GM23338 (cell line): ENCODE data around the gene TNNC1. TPM values are rescaled to one million over a fixed set of nuclear protein-coding genes. Genes with fewer than 3 reads are reported as not detected.

ENCODE experiments used
- ATAC-seq: fragments of 200-7000 bp; cut with Tn5 transposase; 3 replicates; pipeline ENCODE4 v1.9.1; 2020
- DNase-seq: peaks from one replicate; pipeline ENCODE4 v3.0.0-alpha.2; 2015; ENCODE audit warnings: low spot score
- H2AFZ ChIP-seq: fragments of 200-600 bp; sonication (generic); 2 replicates; pipeline ENCODE4 v1.8.0; 2016; ENCODE audit warnings: antibody characterized with exemption, mild to moderate bottlenecking, moderate library complexity
- H3F3A ChIP-seq: fragments of 200-600 bp; sonication (generic); replicated peaks from 2 replicates; pipeline ENCODE4 v1.8.0; 2017; ENCODE audit warnings: antibody characterized with exemption, mixed run types, low read depth
- H3K27ac ChIP-seq: fragments of 200-600 bp; sonication (generic); 2 replicates; pipeline ENCODE4 v1.6.1; 2016; ENCODE audit warnings: low read depth
- H3K27me3 ChIP-seq: fragments of 200-600 bp; sonication (generic); 2 replicates; pipeline ENCODE4 v1.8.0; 2016; ENCODE audit warnings: mild to moderate bottlenecking, mixed run types, moderate library complexity; ENCODE audit not compliant: insufficient read depth
- H3K36me3 ChIP-seq: fragments of 200-600 bp; sonication (generic); 2 replicates; pipeline ENCODE4 v1.8.0; 2016; ENCODE audit warnings: mild to moderate bottlenecking; ENCODE audit not compliant: insufficient read depth
- H3K4me1 ChIP-seq: fragments of 200-600 bp; sonication (generic); 2 replicates; pipeline ENCODE4 v1.8.0; 2016; ENCODE audit warnings: mild to moderate bottlenecking, moderate library complexity; ENCODE audit not compliant: insufficient read depth
- H3K4me2 ChIP-seq: fragments of 200-600 bp; sonication (generic); 2 replicates; pipeline ENCODE4 v1.7.1; 2017; ENCODE audit warnings: mixed run types
- H3K4me3 ChIP-seq: fragments of 200-600 bp; sonication (generic); 2 replicates; pipeline ENCODE4 v1.6.1; 2016; ENCODE audit warnings: mixed run types
- H3K79me2 ChIP-seq: fragments of 200-600 bp; sonication (generic); replicated peaks from 2 replicates; pipeline ENCODE4 v1.8.0; 2017; ENCODE audit warnings: mild to moderate bottlenecking; ENCODE audit not compliant: insufficient read depth
- H3K9me2 ChIP-seq: fragments of 200-600 bp; sonication (generic); 2 replicates; pipeline ENCODE4 v1.8.0; 2017; ENCODE audit not compliant: insufficient read depth
- H4K20me1 ChIP-seq: fragments of 200-600 bp; sonication (generic); replicated peaks from 2 replicates; pipeline ENCODE4 v1.8.0; 2017; ENCODE audit warnings: mild to moderate bottlenecking; ENCODE audit not compliant: insufficient read depth
- H3K27ac Mint-ChIP-seq: 2 replicates; pipeline ENCODE4 v1.8.0; 2020; ENCODE audit warnings: inconsistent platforms, mild to moderate bottlenecking, moderate library complexity, mixed read lengths
- H3K27me3 Mint-ChIP-seq: 3 replicates; pipeline ENCODE4 v1.8.0; 2022; ENCODE audit warnings: low read depth, mild to moderate bottlenecking, moderate library complexity, mixed read lengths, inconsistent platforms; ENCODE audit not compliant: insufficient read depth, poor library complexity
- H3K36me3 Mint-ChIP-seq: 3 replicates; pipeline ENCODE4 v1.8.0; 2021; ENCODE audit warnings: low read depth, mild to moderate bottlenecking, inconsistent platforms, moderate library complexity, mixed read lengths
- H3K4me1 Mint-ChIP-seq: 3 replicates; pipeline ENCODE4 v1.8.0; 2020; ENCODE audit warnings: mild to moderate bottlenecking, inconsistent platforms, mixed read lengths
- H3K4me3 Mint-ChIP-seq: 3 replicates; pipeline ENCODE4 v1.8.0; 2021; ENCODE audit warnings: moderate library complexity, mild to moderate bottlenecking, inconsistent platforms, mixed read lengths
- H3K9me3 Mint-ChIP-seq: 3 replicates; pipeline ENCODE4 v1.8.0; 2020; ENCODE audit warnings: moderate library complexity, mild to moderate bottlenecking, inconsistent platforms, mixed read lengths
- CREB1 ChIP-seq: fragments of 250-450 bp; sonication (Bioruptor Pico); IDR thresholded peaks from 2 replicates; pipeline ENCODE4 v1.5.0; 2020; ENCODE audit warnings: low read depth, mild to moderate bottlenecking, moderate library complexity
- CTCF ChIP-seq, 2 experiments: fragments of 200-600 bp in 1 of 2; sonication (generic) in 1 of 2; conservative IDR thresholded peaks; 2 replicates each; pipeline versions ENCODE4 v1.5.1 to v1.6.1; 2016 to 2017; ENCODE audit warnings: antibody characterized with exemption in 2 of 2, low read depth in 2 of 2, mild to moderate bottlenecking in 2 of 2, moderate library complexity in 1 of 2
- ETS1 ChIP-seq: IDR thresholded peaks from 2 replicates; pipeline ENCODE4 v1.6.1; 2016; ENCODE audit warnings: antibody characterized with exemption
- EZH2 ChIP-seq: fragments of 200-600 bp; sonication (generic); IDR thresholded peaks from one replicate; pipeline ENCODE4 v1.8.0; 2017; ENCODE audit warnings: antibody characterized with exemption, mild to moderate bottlenecking, low read depth; ENCODE audit not compliant: unreplicated experiment
- EZH2phosphoT487 ChIP-seq: fragments of 200-600 bp; sonication (generic); IDR thresholded peaks from one replicate; pipeline ENCODE4 v1.8.1; 2018; ENCODE audit warnings: antibody characterized with exemption; ENCODE audit not compliant: unreplicated experiment
- JUNB ChIP-seq: IDR thresholded peaks from one replicate; pipeline ENCODE4 v1.6.1; 2016; ENCODE audit warnings: antibody characterized with exemption; ENCODE audit not compliant: unreplicated experiment
- NANOG ChIP-seq: IDR thresholded peaks from 2 replicates; pipeline ENCODE4 v1.6.1; 2016; ENCODE audit warnings: antibody characterized with exemption, borderline replicate concordance
- POLR2AphosphoS5 ChIP-seq: IDR thresholded peaks from 2 replicates; pipeline ENCODE4 v1.6.1; 2016; ENCODE audit warnings: antibody characterized with exemption, low read depth
- REST ChIP-seq: IDR thresholded peaks from one replicate; pipeline ENCODE4 v1.6.1; 2018; ENCODE audit warnings: antibody characterized with exemption; ENCODE audit not compliant: unreplicated experiment
- STAT1 ChIP-seq: IDR thresholded peaks from one replicate; pipeline ENCODE4 v1.6.1; 2016; ENCODE audit warnings: antibody characterized with exemption; ENCODE audit not compliant: unreplicated experiment
- ZNF114 ChIP-seq: fragments of 250-450 bp; sonication (Bioruptor Pico); IDR thresholded peaks from 2 replicates; pipeline ENCODE4 v1.5.0; 2020; ENCODE audit warnings: mild to moderate bottlenecking, moderate library complexity
- ZNF331 ChIP-seq: fragments of 250-450 bp; sonication (Bioruptor Pico); IDR thresholded peaks from 2 replicates; pipeline ENCODE4 v1.5.0; 2020; ENCODE audit warnings: low read depth, mild to moderate bottlenecking, moderate library complexity
- polyA plus RNA-seq: library from polyadenylated mRNA; unstranded; fragments of >200 nt; fragmentation: Nextera tagmentation; extraction: Ambion mirVana; gene quantifications from 2 replicates; pipeline ENCODE4 v1.2.1, GENCODE V29; 2016
- total RNA-seq: library from RNA; depleted of rRNA; stranded (reverse); fragments of >200 nt; shearing (Covaris generic); gene quantifications from 2 replicates; pipeline ENCODE4 v1.2.3, GENCODE V29; 2014
- TF ChIP-seq, protein P1 (sequence below): fragments of 250-450 bp; sonication (Bioruptor Pico); IDR thresholded peaks from 2 replicates; pipeline ENCODE4 v1.5.0; 2020; ENCODE audit warnings: mild to moderate bottlenecking, moderate library complexity

The TNNC1 gene
- total and polyA plus RNA-seq, 2 experiments from 2014 or later = 6.5 to 6.9 TPM

DNA sequence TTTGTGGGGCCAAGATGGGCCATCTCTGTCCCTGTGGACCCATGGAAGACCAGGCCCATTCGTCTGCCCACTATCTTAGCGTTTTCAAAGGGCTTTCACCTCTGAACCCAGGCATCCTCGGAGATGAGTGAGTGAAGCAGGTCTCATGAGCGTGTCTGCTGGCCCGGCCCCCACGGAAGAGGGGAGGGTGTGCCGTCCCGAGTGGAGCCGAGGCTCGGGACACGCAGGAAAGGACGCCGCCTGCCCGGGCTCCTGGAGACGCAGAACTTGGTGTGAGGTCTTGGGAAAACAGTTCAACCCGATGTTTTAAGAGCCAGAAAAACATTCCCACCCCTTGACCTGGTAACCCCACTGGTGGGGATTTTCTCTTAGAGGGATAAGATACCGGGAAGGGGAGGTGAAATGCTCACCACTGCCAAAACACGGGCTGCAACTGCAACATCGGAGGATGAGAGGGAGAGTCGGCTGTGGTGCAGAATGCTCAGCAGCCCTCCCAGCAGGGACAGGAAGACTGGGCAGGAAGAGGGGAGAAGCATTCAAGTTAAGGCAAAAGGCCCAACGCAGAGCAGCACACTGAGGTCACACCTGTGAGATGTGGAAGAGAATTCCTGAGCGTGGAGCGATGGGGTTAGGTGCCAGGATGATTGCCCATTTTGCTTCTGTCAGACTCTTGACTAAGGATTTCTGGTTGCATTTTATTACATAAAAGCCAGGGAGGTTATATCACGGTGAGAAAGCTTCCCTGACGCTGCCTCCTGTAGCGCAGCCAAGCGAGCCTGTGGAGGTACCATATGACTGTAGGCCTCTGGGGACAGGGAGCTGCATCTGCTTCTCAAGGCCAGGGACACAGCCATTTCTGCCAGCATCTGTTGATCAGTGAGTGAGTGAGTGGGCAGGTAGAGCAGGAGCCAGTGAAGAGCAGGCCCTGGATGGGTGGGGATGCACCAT, 27.2 kb upstream of the TNNC1 start:
- no peaks in the 10 kb centered on the region; the same call in 2 of the 3 replicates for H3K4me1 Mint-ChIP-seq
- DNase-seq = no peak
- H3K9me3 Mint-ChIP-seq = no peaks in the 10 kb centered on the region; the same call in 2 of the 3 replicates
- H2AFZ ChIP-seq = no peak overlapping the region
- H3K4me3 Mint-ChIP-seq = no peak overlapping the region
- no peaks in the 10 kb centered on the region for H3K9me2 ChIP-seq
- no peak overlapping the region for H3K4me2 ChIP-seq
- peaks cover 8% of the 10 kb centered on the region for H4K20me1 ChIP-seq
- no peak for ATAC-seq
- H3K79me2 ChIP-seq = no peaks in the 10 kb centered on the region; the same call in 1 of the 2 replicates
- H3K27me3 Mint-ChIP-seq = peaks cover 6% of the 10 kb centered on the region
- no peak overlapping the region for H3K4me3 ChIP-seq
- TF ChIP-seq POLR2AphosphoS5 = no peak
- TF ChIP-seq NANOG = no peak
- no peak for TF ChIP-seq EZH2phosphoT487
- TF ChIP-seq, protein P1, sequence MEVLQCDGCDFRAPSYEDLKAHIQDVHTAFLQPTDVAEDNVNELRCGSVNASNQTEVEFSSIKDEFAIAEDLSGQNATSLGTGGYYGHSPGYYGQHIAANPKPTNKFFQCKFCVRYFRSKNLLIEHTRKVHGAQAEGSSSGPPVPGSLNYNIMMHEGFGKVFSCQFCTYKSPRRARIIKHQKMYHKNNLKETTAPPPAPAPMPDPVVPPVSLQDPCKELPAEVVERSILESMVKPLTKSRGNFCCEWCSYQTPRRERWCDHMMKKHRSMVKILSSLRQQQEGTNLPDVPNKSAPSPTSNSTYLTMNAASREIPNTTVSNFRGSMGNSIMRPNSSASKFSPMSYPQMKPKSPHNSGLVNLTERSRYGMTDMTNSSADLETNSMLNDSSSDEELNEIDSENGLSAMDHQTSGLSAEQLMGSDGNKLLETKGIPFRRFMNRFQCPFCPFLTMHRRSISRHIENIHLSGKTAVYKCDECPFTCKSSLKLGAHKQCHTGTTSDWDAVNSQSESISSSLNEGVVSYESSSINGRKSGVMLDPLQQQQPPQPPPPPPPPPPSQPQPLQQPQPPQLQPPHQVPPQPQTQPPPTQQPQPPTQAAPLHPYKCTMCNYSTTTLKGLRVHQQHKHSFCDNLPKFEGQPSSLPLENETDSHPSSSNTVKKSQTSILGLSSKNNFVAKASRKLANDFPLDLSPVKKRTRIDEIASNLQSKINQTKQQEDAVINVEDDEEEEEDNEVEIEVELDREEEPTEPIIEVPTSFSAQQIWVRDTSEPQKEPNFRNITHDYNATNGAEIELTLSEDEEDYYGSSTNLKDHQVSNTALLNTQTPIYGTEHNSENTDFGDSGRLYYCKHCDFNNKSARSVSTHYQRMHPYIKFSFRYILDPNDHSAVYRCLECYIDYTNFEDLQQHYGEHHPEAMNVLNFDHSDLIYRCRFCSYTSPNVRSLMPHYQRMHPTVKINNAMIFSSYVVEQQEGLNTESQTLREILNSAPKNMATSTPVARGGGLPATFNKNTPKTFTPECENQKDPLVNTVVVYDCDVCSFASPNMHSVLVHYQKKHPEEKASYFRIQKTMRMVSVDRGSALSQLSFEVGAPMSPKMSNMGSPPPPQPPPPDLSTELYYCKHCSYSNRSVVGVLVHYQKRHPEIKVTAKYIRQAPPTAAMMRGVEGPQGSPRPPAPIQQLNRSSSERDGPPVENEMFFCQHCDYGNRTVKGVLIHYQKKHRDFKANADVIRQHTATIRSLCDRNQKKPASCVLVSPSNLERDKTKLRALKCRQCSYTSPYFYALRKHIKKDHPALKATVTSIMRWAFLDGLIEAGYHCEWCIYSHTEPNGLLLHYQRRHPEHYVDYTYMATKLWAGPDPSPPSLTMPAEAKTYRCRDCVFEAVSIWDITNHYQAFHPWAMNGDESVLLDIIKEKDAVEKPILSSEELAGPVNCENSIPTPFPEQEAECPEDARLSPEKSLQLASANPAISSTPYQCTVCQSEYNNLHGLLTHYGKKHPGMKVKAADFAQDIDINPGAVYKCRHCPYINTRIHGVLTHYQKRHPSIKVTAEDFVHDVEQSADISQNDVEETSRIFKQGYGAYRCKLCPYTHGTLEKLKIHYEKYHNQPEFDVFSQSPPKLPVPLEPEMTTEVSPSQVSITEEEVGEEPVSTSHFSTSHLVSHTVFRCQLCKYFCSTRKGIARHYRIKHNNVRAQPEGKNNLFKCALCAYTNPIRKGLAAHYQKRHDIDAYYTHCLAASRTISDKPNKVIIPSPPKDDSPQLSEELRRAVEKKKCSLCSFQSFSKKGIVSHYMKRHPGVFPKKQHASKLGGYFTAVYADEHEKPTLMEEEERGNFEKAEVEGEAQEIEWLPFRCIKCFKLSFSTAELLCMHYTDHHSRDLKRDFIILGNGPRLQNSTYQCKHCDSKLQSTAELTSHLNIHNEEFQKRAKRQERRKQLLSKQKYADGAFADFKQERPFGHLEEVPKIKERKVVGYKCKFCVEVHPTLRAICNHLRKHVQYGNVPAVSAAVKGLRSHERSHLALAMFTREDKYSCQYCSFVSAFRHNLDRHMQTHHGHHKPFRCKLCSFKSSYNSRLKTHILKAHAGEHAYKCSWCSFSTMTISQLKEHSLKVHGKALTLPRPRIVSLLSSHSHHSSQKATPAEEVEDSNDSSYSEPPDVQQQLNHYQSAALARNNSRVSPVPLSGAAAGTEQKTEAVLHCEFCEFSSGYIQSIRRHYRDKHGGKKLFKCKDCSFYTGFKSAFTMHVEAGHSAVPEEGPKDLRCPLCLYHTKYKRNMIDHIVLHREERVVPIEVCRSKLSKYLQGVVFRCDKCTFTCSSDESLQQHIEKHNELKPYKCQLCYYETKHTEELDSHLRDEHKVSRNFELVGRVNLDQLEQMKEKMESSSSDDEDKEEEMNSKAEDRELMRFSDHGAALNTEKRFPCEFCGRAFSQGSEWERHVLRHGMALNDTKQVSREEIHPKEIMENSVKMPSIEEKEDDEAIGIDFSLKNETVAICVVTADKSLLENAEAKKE (CRISPR knock-in tag) = no peak
- TF ChIP-seq ETS1 = no peak
- TF ChIP-seq ZNF114 (CRISPR knock-in tag) = no peak
- TF ChIP-seq CREB1 (CRISPR knock-in tag) = no peak
- TF ChIP-seq EZH2 = no peak
- no peak for TF ChIP-seq ZNF331
- TF ChIP-seq JUNB = no peak
- no peak for TF ChIP-seq REST
- no peak for TF ChIP-seq STAT1
- TF ChIP-seq CTCF (conservative IDR thresholded peaks at IDR 0.05; ENCODE audit: low read depth in 2 of 2) = no peak
- 0 out of 2 replicates have a peak, but pooled peaks cover 7% of the 10 kb centered on the region for H3F3A ChIP-seq
- H3K36me3 ChIP-seq = peaks cover 22% of the 10 kb centered on the region
- H3K36me3 Mint-ChIP-seq = peaks cover 74% of the 10 kb centered on the region
- H3K27ac ChIP-seq = no peak overlapping the region
- no peaks in the 10 kb centered on the region for H3K27me3 ChIP-seq
- peak overlapping the region; percentile 56; the same call in 1 of the 2 replicates for H3K27ac Mint-ChIP-seq
- no peaks in the 10 kb centered on the region for H3K4me1 ChIP-seq
